H9 (cell line): ENCODE results near the gene TM9SF1. TPM values are rescaled to one million over a fixed set of nuclear protein-coding genes. Genes with fewer than 3 reads are reported as not detected.

Source experiments
- DNase-seq: peaks from one replicate; pipeline ENCODE4 v3.0.0-alpha.2; 2017
- H2AFZ ChIP-seq: one replicate; pipeline ENCODE4 v1.6.1; 2013; ENCODE audit warnings: mild to moderate bottlenecking, low read length, control low read depth, moderate library complexity
- H2AK5ac ChIP-seq: 2 replicates; pipeline ENCODE4 v1.6.1; 2013; ENCODE audit warnings: low read length, control low read depth, mixed read lengths; ENCODE audit not compliant: insufficient read length
- H2BK120ac ChIP-seq: one replicate; pipeline ENCODE4 v1.6.1; 2013; ENCODE audit warnings: low read depth, mild to moderate bottlenecking, low read length, control low read depth, inconsistent platforms; ENCODE audit not compliant: poor library complexity, severe bottlenecking
- H2BK12ac ChIP-seq: 2 replicates; pipeline ENCODE4 v1.6.1; 2013; ENCODE audit warnings: low read length, control low read depth, mixed read lengths, low read depth; ENCODE audit not compliant: insufficient read length
- H2BK15ac ChIP-seq: 2 replicates; pipeline ENCODE4 v1.6.1; 2013; ENCODE audit warnings: low read depth, low read length, control low read depth
- H2BK20ac ChIP-seq: one replicate; pipeline ENCODE4 v1.6.1; 2013; ENCODE audit warnings: low read depth, mild to moderate bottlenecking, low read length, control low read depth, inconsistent platforms; ENCODE audit not compliant: poor library complexity, severe bottlenecking
- H2BK5ac ChIP-seq: 2 replicates; pipeline ENCODE4 v1.6.1; 2013; ENCODE audit warnings: low read length, control low read depth, mixed read lengths; ENCODE audit not compliant: insufficient read length
- H3K14ac ChIP-seq: 2 replicates; pipeline ENCODE4 v1.6.1; 2013; ENCODE audit warnings: low read length, control low read depth; ENCODE audit not compliant: insufficient read depth
- H3K18ac ChIP-seq: 2 replicates; pipeline ENCODE4 v1.6.1; 2013; ENCODE audit warnings: low read depth, mild to moderate bottlenecking, mixed read lengths, low read length, control low read depth; ENCODE audit not compliant: insufficient read length
- H3K23ac ChIP-seq: 2 replicates; pipeline ENCODE4 v1.6.1; 2013; ENCODE audit warnings: low read length, control low read depth, mixed read lengths, low read depth; ENCODE audit not compliant: insufficient read length
- H3K23me2 ChIP-seq: 2 replicates; pipeline ENCODE4 v1.6.1; 2013; ENCODE audit warnings: low read depth, mild to moderate bottlenecking, mixed read lengths, low read length, control low read depth; ENCODE audit not compliant: insufficient read length, poor library complexity, severe bottlenecking
- H3K27ac ChIP-seq: 2 replicates; pipeline ENCODE4 v1.5.1; 2013; ENCODE audit warnings: low read length, control low read depth, mixed read lengths, low read depth; ENCODE audit not compliant: insufficient read length
- H3K27me3 ChIP-seq: 2 replicates; pipeline ENCODE4 v1.6.1; 2013; ENCODE audit warnings: low read length, control low read depth, inconsistent platforms; ENCODE audit not compliant: insufficient read depth
- H3K4ac ChIP-seq: 2 replicates; pipeline ENCODE4 v1.6.1; 2013; ENCODE audit warnings: low read depth, mild to moderate bottlenecking, control low read depth, inconsistent platforms, low read length, moderate library complexity
- H3K4me1 ChIP-seq: 2 replicates; pipeline ENCODE4 v1.6.1; 2013; ENCODE audit warnings: low read length, control low read depth, inconsistent platforms; ENCODE audit not compliant: insufficient read depth
- H3K4me2 ChIP-seq: 2 replicates; pipeline ENCODE4 v1.6.1; 2013; ENCODE audit warnings: low read length, control low read depth, mixed read lengths; ENCODE audit not compliant: insufficient read length, insufficient read depth
- H3K56ac ChIP-seq: 2 replicates; pipeline ENCODE4 v1.6.1; 2013; ENCODE audit warnings: low read depth, mild to moderate bottlenecking, mixed read lengths, low read length, control low read depth; ENCODE audit not compliant: insufficient read length
- H3K79me1 ChIP-seq: 2 replicates; pipeline ENCODE4 v1.6.1; 2013; ENCODE audit warnings: low read depth, mild to moderate bottlenecking, moderate library complexity, low read length, control low read depth, inconsistent platforms; ENCODE audit not compliant: insufficient read depth, poor library complexity, severe bottlenecking
- H3K79me2 ChIP-seq: 2 replicates; pipeline ENCODE4 v1.6.1; 2013; ENCODE audit warnings: low read length, control low read depth, inconsistent platforms; ENCODE audit not compliant: insufficient read depth
- H3K9ac ChIP-seq: 2 replicates; pipeline ENCODE4 v1.6.1; 2013; ENCODE audit warnings: low read length, control low read depth, mixed read lengths; ENCODE audit not compliant: insufficient read length; ENCODE audit errors: extremely low read depth
- H3K9me3 ChIP-seq: one replicate; pipeline ENCODE4 v1.6.1; 2013; ENCODE audit warnings: low read depth, low read length, inconsistent platforms; ENCODE audit not compliant: control insufficient read depth
- H3T11ph ChIP-seq: one replicate; pipeline ENCODE4 v1.6.1; 2013; ENCODE audit warnings: mild to moderate bottlenecking, low read length, control low read depth, inconsistent platforms
- H4K20me1 ChIP-seq: one replicate; pipeline ENCODE4 v1.6.1; 2013; ENCODE audit not compliant: control insufficient read depth, insufficient read length, insufficient read depth
- H4K5ac ChIP-seq: 2 replicates; pipeline ENCODE4 v1.6.1; 2013; ENCODE audit warnings: low read depth, mild to moderate bottlenecking, mixed read lengths, low read length, control low read depth; ENCODE audit not compliant: insufficient read length
- H4K8ac ChIP-seq: replicated peaks from 2 replicates; pipeline ENCODE4 v1.6.1; 2013; ENCODE audit warnings: low read length, control low read depth, mixed read lengths, low read depth; ENCODE audit not compliant: insufficient read length
- H4K91ac ChIP-seq: 2 replicates; pipeline ENCODE4 v1.6.1; 2013; ENCODE audit warnings: low read depth, mild to moderate bottlenecking, moderate library complexity, mixed read lengths, low read length, control low read depth; ENCODE audit not compliant: insufficient read length
- H3K27ac Mint-ChIP-seq, 3 experiments: 2 replicates in 2 of 3; 3 replicates in 1 of 3; pipeline ENCODE4 v1.8.0; 2020 to 2021; ENCODE audit warnings: mixed read lengths in 3 of 3, mild to moderate bottlenecking in 1 of 3, moderate library complexity in 1 of 3
- H3K27me3 Mint-ChIP-seq: 2 replicates; pipeline ENCODE4 v1.8.0; 2021; ENCODE audit warnings: low read depth, mild to moderate bottlenecking, moderate library complexity, mixed read lengths
- H3K36me3 Mint-ChIP-seq, 3 experiments: 2 replicates in 2 of 3; 3 replicates in 1 of 3; pipeline ENCODE4 v1.8.0; 2020 to 2021; ENCODE audit warnings: low read depth in 3 of 3, mixed read lengths in 3 of 3; ENCODE audit not compliant: insufficient read depth in 1 of 3
- H3K4me1 Mint-ChIP-seq, 2 experiments: 2 replicates each; pipeline ENCODE4 v1.8.0; 2020; ENCODE audit warnings: mixed read lengths in 2 of 2
- H3K4me3 Mint-ChIP-seq, 2 experiments: 2 replicates in 1 of 2; 3 replicates in 1 of 2; pipeline ENCODE4 v1.8.0; 2020 to 2021; ENCODE audit warnings: mild to moderate bottlenecking in 2 of 2, mixed read lengths in 2 of 2, moderate library complexity in 1 of 2
- H3K9me3 Mint-ChIP-seq, 2 experiments: 2 replicates in 1 of 2; 3 replicates in 1 of 2; pipeline ENCODE4 v1.8.0; 2020; ENCODE audit warnings: mild to moderate bottlenecking in 2 of 2, mixed read lengths in 2 of 2, moderate library complexity in 1 of 2
- WGBS: extraction: QIAGEN DNeasy Blood & Tissue Kit; methylation state at CpG from one replicate; pipeline ENCODE4 v1.1.7; 2013; ENCODE audit warnings: missing lambda C conversion rate, low lambda C conversion rate, mixed read lengths; ENCODE audit not compliant: insufficient read length; ENCODE audit errors: extremely low coverage; 5-methylcytosine and 5-hydroxymethylcytosine counted together
- total RNA-seq: library from RNA; stranded (reverse); gene quantifications from 2 replicates; pipeline ENCODE4 v1.2.1, GENCODE V29; 2021
- TF ChIP-seq, protein P1 (sequence below): fragments of 200-600 bp; sonication (generic); conservative IDR thresholded peaks from 3 replicates; pipeline ENCODE4 v1.8.0; 2021; ENCODE audit warnings: antibody characterized with exemption, mild to moderate bottlenecking

TM9SF1 gene
- total RNA-seq, 1 experiment from 2014 or later: 31.6 TPM

DNA sequence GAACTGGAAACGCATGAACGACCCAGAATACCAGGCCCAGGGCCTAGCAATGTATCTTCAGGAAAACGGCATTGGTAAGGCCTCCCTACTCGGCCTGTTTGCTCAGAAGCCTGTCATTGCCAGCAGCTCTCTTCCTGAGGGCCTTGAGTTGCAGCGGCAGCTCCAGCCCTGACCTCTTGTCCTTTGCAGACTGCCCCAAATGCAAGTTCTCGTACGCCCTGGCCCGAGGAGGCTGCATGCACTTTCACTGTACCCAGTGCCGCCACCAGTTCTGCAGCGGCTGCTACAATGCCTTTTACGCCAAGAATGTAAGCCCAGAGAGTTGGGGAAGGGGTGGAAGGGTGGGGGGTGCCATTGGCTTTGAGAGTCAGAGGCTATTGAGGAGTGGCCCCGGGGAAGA lies 37.9 kb downstream of the TM9SF1 start:
- no peak overlapping the region for H2BK12ac ChIP-seq
- H3K9me3 ChIP-seq: no peaks in the 10 kb centered on the region
- H3K27ac ChIP-seq: no peak overlapping the region
- H4K20me1 ChIP-seq: no peaks in the 10 kb centered on the region
- H2BK20ac ChIP-seq: no peak overlapping the region
- no peak overlapping the region for H4K91ac ChIP-seq
- H4K8ac ChIP-seq: no peak overlapping the region
- no peak overlapping the region for H2BK15ac ChIP-seq
- H3K9me3 Mint-ChIP-seq: no peaks in the 10 kb centered on the region
- peaks cover 36 to 65% (median 57%) of the 10 kb centered on the region in 3 experiments; a peak in 6 of 7 replicates for H3K36me3 Mint-ChIP-seq
- no peaks in the 10 kb centered on the region for H3K27me3 ChIP-seq
- H3K4me1 ChIP-seq: no peaks in the 10 kb centered on the region
- no peak overlapping the region for H3K9ac ChIP-seq
- no peak overlapping the region for H3K23ac ChIP-seq
- H3K4me1 Mint-ChIP-seq: peaks cover 11 to 13% of the 10 kb centered on the region in 2 experiments
- no peak for DNase-seq
- H3K56ac ChIP-seq: no peak overlapping the region
- no peak overlapping the region for H2BK120ac ChIP-seq
- no peak overlapping the region for H3K4ac ChIP-seq
- H3K18ac ChIP-seq: no peak overlapping the region
- H3K23me2 ChIP-seq: no peaks in the 10 kb centered on the region
- no peak overlapping the region for H3T11ph ChIP-seq
- no peaks in the 10 kb centered on the region; the same call in 1 of the 2 replicates for H3K27me3 Mint-ChIP-seq
- H2AFZ ChIP-seq: no peak overlapping the region
- TF ChIP-seq, protein P1, sequence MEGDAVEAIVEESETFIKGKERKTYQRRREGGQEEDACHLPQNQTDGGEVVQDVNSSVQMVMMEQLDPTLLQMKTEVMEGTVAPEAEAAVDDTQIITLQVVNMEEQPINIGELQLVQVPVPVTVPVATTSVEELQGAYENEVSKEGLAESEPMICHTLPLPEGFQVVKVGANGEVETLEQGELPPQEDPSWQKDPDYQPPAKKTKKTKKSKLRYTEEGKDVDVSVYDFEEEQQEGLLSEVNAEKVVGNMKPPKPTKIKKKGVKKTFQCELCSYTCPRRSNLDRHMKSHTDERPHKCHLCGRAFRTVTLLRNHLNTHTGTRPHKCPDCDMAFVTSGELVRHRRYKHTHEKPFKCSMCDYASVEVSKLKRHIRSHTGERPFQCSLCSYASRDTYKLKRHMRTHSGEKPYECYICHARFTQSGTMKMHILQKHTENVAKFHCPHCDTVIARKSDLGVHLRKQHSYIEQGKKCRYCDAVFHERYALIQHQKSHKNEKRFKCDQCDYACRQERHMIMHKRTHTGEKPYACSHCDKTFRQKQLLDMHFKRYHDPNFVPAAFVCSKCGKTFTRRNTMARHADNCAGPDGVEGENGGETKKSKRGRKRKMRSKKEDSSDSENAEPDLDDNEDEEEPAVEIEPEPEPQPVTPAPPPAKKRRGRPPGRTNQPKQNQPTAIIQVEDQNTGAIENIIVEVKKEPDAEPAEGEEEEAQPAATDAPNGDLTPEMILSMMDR: no peak
- H2AK5ac ChIP-seq: no peak overlapping the region
- H3K4me2 ChIP-seq: no peak overlapping the region
- H3K79me2 ChIP-seq: no peaks in the 10 kb centered on the region
- H4K5ac ChIP-seq: no peak overlapping the region
- no CpG with 5 or more reads among the region's 12 CpGs for WGBS
- no peak overlapping the region for H2BK5ac ChIP-seq
- no peaks in the 10 kb centered on the region for H3K79me1 ChIP-seq
- H3K14ac ChIP-seq: no peak overlapping the region
- H3K27ac Mint-ChIP-seq: no peak overlapping the region
- H3K4me3 Mint-ChIP-seq: no peak overlapping the region
